GM12878 (cell line): ENCODE results near the gene DCDC1. TPM values are rescaled to one million over a fixed set of nuclear protein-coding genes. Genes with fewer than 3 reads are reported as not detected.

Source experiments
- ATAC-seq: fragments of 200-7000 bp; cut with Tn5 transposase; 3 replicates; pipeline ENCODE4 v1.9.1; 2020; ENCODE audit warnings: mild to moderate bottlenecking, moderate library complexity
- BruUV-seq: library from RNA; stranded (reverse); fragments of 400-500 nt; replicated peaks from 2 replicates; lab custom pipeline; 2021; lab: Mats Ljungman, UMichigan
- CTCF ChIA-PET: fragments of 300-600 bp; sonication (Branson Sonifier 250); formaldehyde crosslinking; extraction: SDS; loops from one replicate; lab custom pipeline; 2021; ENCODE audit warnings: inconsistent platforms; lab: Yijun Ruan, JAX
- POLR2A ChIA-PET: fragments of 350-600 bp; formaldehyde crosslinking; extraction: SDS; loops from one replicate; lab custom pipeline; 2021; ENCODE audit warnings: inconsistent platforms; lab: Charles Lee
- RAD21 ChIA-PET: fragments of 300-600 bp; sonication (Branson Sonifier 250); formaldehyde crosslinking; loops from one replicate; lab custom pipeline; 2023; ENCODE audit warnings: antibody characterized with exemption; ENCODE audit not compliant: unreplicated experiment; lab: Charles Lee
- SMC1A ChIA-PET: fragments of 300-600 bp; sonication (Branson Sonifier 250); formaldehyde crosslinking; loops from one replicate; lab custom pipeline; 2023; ENCODE audit not compliant: unreplicated experiment, uncharacterized antibody; lab: Charles Lee
- DNase-seq: peaks from one replicate; pipeline ENCODE4 v3.0.0-alpha.2; 2011; ENCODE audit warnings: low read depth, low spot score
- FAIRE-seq: peaks from 3 replicates; lab custom pipeline; 2011; peaks lifted over from hg19 to GRCh38; lab: Jason Lieb, UNC
- H2AFZ ChIP-seq: 2 replicates; pipeline ENCODE4 v1.6.0; 2011; ENCODE audit warnings: low read depth, low read length, control low read depth; ENCODE audit not compliant: control insufficient read depth
- H3K27ac ChIP-seq: 2 replicates; pipeline ENCODE4 v1.5.1; 2011; ENCODE audit warnings: control low read depth; ENCODE audit not compliant: control insufficient read depth, insufficient read depth
- H3K27me3 ChIP-seq, 2 experiments: replicated peaks in 1 of 2; 2 replicates each; pipeline versions ENCODE4 v1.6.0 to v1.6.1; 2011; ENCODE audit warnings: low read length in 1 of 2; ENCODE audit not compliant: control insufficient read depth in 2 of 2, insufficient read depth in 2 of 2
- H3K36me3 ChIP-seq, 2 experiments: 2 replicates each; pipeline ENCODE4 v1.5.1; 2011; ENCODE audit warnings: low read length in 1 of 2; ENCODE audit not compliant: control insufficient read depth in 2 of 2, insufficient read depth in 2 of 2
- H3K4me1 ChIP-seq: 2 replicates; pipeline ENCODE4 v1.6.1; 2011; ENCODE audit warnings: mild to moderate bottlenecking, low read length, moderate library complexity, mixed read lengths; ENCODE audit not compliant: control insufficient read depth, insufficient read depth
- H3K4me2 ChIP-seq: 2 replicates; pipeline ENCODE4 v1.6.0; 2011; ENCODE audit warnings: control low read depth; ENCODE audit not compliant: control insufficient read depth, insufficient read depth
- H3K4me3 ChIP-seq: fragments of 200-600 bp; sonication (generic); 2 replicates; pipeline ENCODE4 v1.5.1; 2016
- H3K79me2 ChIP-seq: 2 replicates; pipeline ENCODE4 v1.6.0; 2011; ENCODE audit warnings: low read length; ENCODE audit not compliant: control insufficient read depth, insufficient read depth
- H3K9ac ChIP-seq: 2 replicates; pipeline ENCODE4 v1.8.0; 2011; ENCODE audit warnings: low read length, control low read depth, mixed read lengths; ENCODE audit not compliant: control insufficient read depth, insufficient read depth
- H3K9me3 ChIP-seq: replicated peaks from 3 replicates; pipeline ENCODE4 v1.5.1; 2011; ENCODE audit warnings: mild to moderate bottlenecking, low read length; ENCODE audit not compliant: control insufficient read depth, insufficient read depth
- H4K20me1 ChIP-seq: 2 replicates; pipeline ENCODE4 v1.6.0; 2011; ENCODE audit not compliant: control insufficient read depth, insufficient read depth
- ATF7 ChIP-seq: fragments of 450-650 bp; IDR thresholded peaks from 2 replicates; pipeline ENCODE4 v1.6.1; 2016; ENCODE audit warnings: low read depth, mild to moderate bottlenecking
- BACH1 ChIP-seq: fragments of 450-650 bp; IDR thresholded peaks from 2 replicates; pipeline ENCODE4 v1.6.1; 2017; ENCODE audit warnings: mild to moderate bottlenecking, borderline replicate concordance
- BMI1 ChIP-seq: fragments of 450-650 bp; IDR thresholded peaks from 2 replicates; pipeline ENCODE4 v1.6.1; 2016; ENCODE audit warnings: mild to moderate bottlenecking, moderate library complexity, borderline replicate concordance
- CBFB ChIP-seq: IDR thresholded peaks from 2 replicates; pipeline ENCODE4 v1.6.1; 2016; ENCODE audit warnings: antibody characterized with exemption, low read depth
- CBX5 ChIP-seq: sonication (generic); IDR thresholded peaks from 2 replicates; pipeline ENCODE4 v1.6.1; 2016; ENCODE audit warnings: low read depth, moderate library complexity, mild to moderate bottlenecking, inconsistent platforms
- CEBPB ChIP-seq, 2 experiments: fragments of 150-350 bp in 1 of 2; IDR thresholded peaks; 2 replicates each; pipeline ENCODE4 v1.6.1; 2012 to 2014; ENCODE audit warnings: low read depth in 2 of 2, low read length in 2 of 2, borderline replicate concordance in 1 of 2, inconsistent platforms in 1 of 2
- EED ChIP-seq: sonication (generic); IDR thresholded peaks from 2 replicates; pipeline ENCODE4 v1.6.1; 2016; ENCODE audit warnings: antibody characterized with exemption, low read depth
- GABPA ChIP-seq: IDR thresholded peaks from 2 replicates; pipeline ENCODE4 v1.6.1; 2014; ENCODE audit warnings: antibody characterized with exemption, low read depth, mild to moderate bottlenecking, inconsistent platforms
- KLF5 ChIP-seq: fragments of 450-650 bp; IDR thresholded peaks from 2 replicates; pipeline ENCODE4 v1.6.1; 2014; ENCODE audit warnings: mild to moderate bottlenecking; ENCODE audit not compliant: partially characterized antibody
- MTA2 ChIP-seq: fragments of 450-650 bp; IDR thresholded peaks from 2 replicates; pipeline ENCODE4 v1.6.1; 2016; ENCODE audit warnings: low read depth, mild to moderate bottlenecking, moderate library complexity
- PAX8 ChIP-seq: fragments of 450-650 bp; IDR thresholded peaks from 2 replicates; pipeline ENCODE4 v1.6.1; 2017; ENCODE audit warnings: mild to moderate bottlenecking, moderate library complexity
- SMAD5 ChIP-seq: IDR thresholded peaks from 2 replicates; pipeline ENCODE4 v1.6.1; 2016; ENCODE audit warnings: antibody characterized with exemption, low read depth
- SUZ12 ChIP-seq: fragments of 200-600 bp; sonication (generic); IDR thresholded peaks from one replicate; pipeline ENCODE4 v1.6.1; 2018; ENCODE audit warnings: antibody characterized with exemption, mild to moderate bottlenecking; ENCODE audit not compliant: unreplicated experiment
- TCF12 ChIP-seq: IDR thresholded peaks from 2 replicates; pipeline ENCODE4 v1.6.1; 2011; ENCODE audit warnings: low read depth, mild to moderate bottlenecking, low read length
- ZNF384 ChIP-seq: IDR thresholded peaks from 2 replicates; pipeline ENCODE4 v1.6.1; 2012; ENCODE audit warnings: low read depth, mild to moderate bottlenecking, low read length, improper control_type of control experiment, borderline replicate concordance
- WGBS: methylation state at CpG from one replicate; pipeline ENCODE4 v1.1.6; 2016; ENCODE audit warnings: low lambda C conversion rate; ENCODE audit not compliant: insufficient replicate concordance, insufficient coverage; ENCODE audit errors: missing lambda C conversion rate; 5-methylcytosine and 5-hydroxymethylcytosine counted together
- in situ Hi-C: fragments of 300-500 bp; cut with MboI; formaldehyde crosslinking; loops from 9 replicates; pipeline ENCODE4 v1.14.3; 2018; ENCODE audit warnings: mixed read lengths
- intact Hi-C: fragments of 100-400 bp; cut with micrococcal nuclease; formaldehyde crosslinking; loops from one replicate; pipeline ENCODE4 v1.14.2; 2022; ENCODE audit not compliant: unreplicated experiment
- polyA plus RNA-seq, 11 experiments: library from polyadenylated mRNA; depleted of rRNA in 4 of 11; unstranded in 6 of 11; stranded (reverse) in 5 of 11; fragments of >200 nt; fragmentation: Nextera tagmentation in 4 of 11; fragmentation: Illumina TruSeq in 1 of 11; extraction: Ambion mirVana in 4 of 11; extraction: Trizol in 1 of 11; gene quantifications; 1 replicate in 1 of 11; 2 replicates in 10 of 11; pipeline versions ENCODE4 v1.2.1 to v1.2.3, GENCODE V29; 2011 to 2016; ENCODE audit warnings: inconsistent platforms in 2 of 11, missing spikeins in 2 of 11, low read depth in 1 of 11
- total RNA-seq, 4 experiments: library from RNA; depleted of rRNA in 3 of 4; stranded (reverse); fragments of >200 nt in 3 of 4; fragmentation: Illumina TruSeq in 1 of 4; extraction: Trizol in 1 of 4; gene quantifications; 2 replicates each; pipeline versions ENCODE4 v1.2.1 to v1.2.3, GENCODE V29; 2013 to 2021
- TF ChIP-seq, protein P1 (sequence below): fragments of 450-650 bp; IDR thresholded peaks from 2 replicates; pipeline ENCODE4 v1.6.1; 2014; ENCODE audit warnings: mild to moderate bottlenecking

DCDC1 gene
- total and polyA plus RNA-seq, 10 of the 15 experiments (the other 5 are each of a cell fraction or from before 2014, with no cell fraction given), result not detected

DNA sequence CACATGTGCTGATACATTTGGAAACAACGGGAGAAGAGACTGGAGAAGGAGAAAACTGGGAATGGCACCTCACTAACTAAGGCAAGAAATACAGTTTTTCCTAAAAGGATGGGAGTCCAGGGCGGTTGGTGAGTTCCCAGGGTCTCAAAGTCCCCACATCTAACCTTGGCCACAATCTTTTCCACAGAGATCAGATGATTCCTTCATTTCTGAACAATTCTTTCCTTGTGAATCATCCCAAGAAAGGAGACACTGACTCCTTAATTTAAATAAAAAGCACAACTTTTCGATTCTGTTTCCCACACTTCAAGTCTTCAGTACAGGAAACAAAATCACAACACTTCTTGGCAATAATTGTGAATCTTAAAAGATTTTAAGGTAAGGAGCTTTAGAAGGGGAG lies 384.7 kb downstream of the DCDC1 start:
- intact Hi-C loops, result no loop called here
- FAIRE-seq (no peak), DNase-seq (no peak), ATAC-seq (no peak)
- H3K4me2 ChIP-seq, result no peak overlapping the region
- no peaks in the 10 kb centered on the region for H3K79me2 ChIP-seq
- 0% methylated on average over 3 of the region's 3 CpGs for WGBS
- H3K9me3 ChIP-seq, result no peaks in the 10 kb centered on the region
- CTCF ChIA-PET, result no interaction called here
- H4K20me1 ChIP-seq, result no peaks in the 10 kb centered on the region
- H3K4me1 ChIP-seq, result no peaks in the 10 kb centered on the region
- H3K4me3 ChIP-seq, result no peak overlapping the region
- H3K27me3 ChIP-seq, result no peaks in the 10 kb centered on the region
- no peak overlapping the region for H3K9ac ChIP-seq
- TF ChIP-seq BMI1, result no peak
- no peak for TF ChIP-seq ZNF384
- TF ChIP-seq CBFB, result no peak
- TF ChIP-seq, protein P1, sequence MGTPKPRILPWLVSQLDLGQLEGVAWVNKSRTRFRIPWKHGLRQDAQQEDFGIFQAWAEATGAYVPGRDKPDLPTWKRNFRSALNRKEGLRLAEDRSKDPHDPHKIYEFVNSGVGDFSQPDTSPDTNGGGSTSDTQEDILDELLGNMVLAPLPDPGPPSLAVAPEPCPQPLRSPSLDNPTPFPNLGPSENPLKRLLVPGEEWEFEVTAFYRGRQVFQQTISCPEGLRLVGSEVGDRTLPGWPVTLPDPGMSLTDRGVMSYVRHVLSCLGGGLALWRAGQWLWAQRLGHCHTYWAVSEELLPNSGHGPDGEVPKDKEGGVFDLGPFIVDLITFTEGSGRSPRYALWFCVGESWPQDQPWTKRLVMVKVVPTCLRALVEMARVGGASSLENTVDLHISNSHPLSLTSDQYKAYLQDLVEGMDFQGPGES, result no peak
- no peak for TF ChIP-seq TCF12
- TF ChIP-seq GABPA, result no peak
- no peak for TF ChIP-seq KLF5
- no peak for TF ChIP-seq CEBPB (IDR thresholded peaks at IDR 0.05; ENCODE audit: borderline replicate concordance in 1 of 2, low read depth in 2 of 2, low read length in 2 of 2)
- TF ChIP-seq EED, result no peak
- no peak for TF ChIP-seq MTA2
- no peak for TF ChIP-seq ATF7
- no peak for TF ChIP-seq BACH1
- no peak for TF ChIP-seq PAX8
- TF ChIP-seq SMAD5, result no peak
- no peak for TF ChIP-seq SUZ12
- TF ChIP-seq CBX5, result no peak
- TF ChIP-seq, all 136 proteins: peak for 0
- in situ Hi-C loops, result no loop called here
- no peak overlapping the region for H3K27ac ChIP-seq
- POLR2A ChIA-PET, result no interaction called here
- H2AFZ ChIP-seq, result no peak overlapping the region
- SMC1A ChIA-PET, result no interaction called here
- H3K36me3 ChIP-seq, result no peaks in the 10 kb centered on the region
- RAD21 ChIA-PET, result no interaction called here
- no TSS peak for BruUV-seq
